ENCODE measurements around the gene ERFE.

GRCh38 chr2:238122287-238123217, 36.2 kb upstream of the ERFE start:
- TF ChIP-seq CTCF (IDR thresholded peaks at IDR 0.05; ENCODE audit: poor library complexity, severe bottlenecking) (no peak), EZH2 (IDR thresholded peaks at IDR 0.05; ENCODE audit: borderline replicate concordance, insufficient read depth, low read length, poor library complexity, severe bottlenecking) (no peak), MXI1 (conservative IDR thresholded peaks at IDR 0.05; ENCODE audit: poor library complexity, severe bottlenecking) (no peak), POLR2AphosphoS5 (IDR thresholded peaks at IDR 0.05) (no peak), TAF1 (IDR thresholded peaks at IDR 0.05; ENCODE audit: low read depth) (no peak), REST (IDR thresholded peaks at IDR 0.05; ENCODE audit: borderline replicate concordance) (no peak), SMC3 (conservative IDR thresholded peaks at IDR 0.05; ENCODE audit: poor library complexity) (no peak), EP300 (conservative IDR thresholded peaks at IDR 0.05; ENCODE audit: poor library complexity, severe bottlenecking) (no peak), RAD21 (conservative IDR thresholded peaks at IDR 0.05) (no peak)

Data from neural cell (in vitro differentiated cells).